PC-9 (cell line): ENCODE measurements around the gene SLC6A6. TPM values are rescaled to one million over a fixed set of nuclear protein-coding genes. Genes with fewer than 3 reads are reported as not detected.
"Not testable (repeated sequence)": the region's sequence is repeated elsewhere in the genome, so short reads cannot be mapped to it uniquely, and the experiment has no call there.

ENCODE experiments used
- BruUV-seq: library from RNA; stranded (reverse); fragments of 400-500 nt; replicated peaks from 2 replicates; lab custom pipeline; 2021; lab: Mats Ljungman, UMichigan
- CTCF ChIA-PET: fragments of 300-600 bp; sonication (Branson Sonifier 250); formaldehyde crosslinking; loops from one replicate; lab custom pipeline; 2022; ENCODE audit warnings: antibody characterized with exemption; lab: Charles Lee
- POLR2A ChIA-PET: fragments of 300-600 bp; sonication (Branson Sonifier 250); formaldehyde crosslinking; loops from one replicate; lab custom pipeline; 2022; ENCODE audit warnings: antibody characterized with exemption; ENCODE audit not compliant: unreplicated experiment; lab: Charles Lee
- DNase-seq, 2 experiments: peaks; one replicate each; pipeline versions ENCODE4 v3.0.0 to v3.0.0-alpha.2; 2015 to 2022; ENCODE audit warnings: mixed read lengths in 1 of 2
- H2AFZ ChIP-seq: fragments of 200-600 bp; sonication (generic); 2 replicates; pipeline ENCODE4 v1.8.1; 2017; ENCODE audit warnings: antibody characterized with exemption
- H3F3A ChIP-seq: fragments of 200-600 bp; sonication (generic); 2 replicates; pipeline ENCODE4 v1.8.1; 2017; ENCODE audit warnings: antibody characterized with exemption, mild to moderate bottlenecking, low read depth; ENCODE audit not compliant: insufficient read depth
- H3K27ac ChIP-seq: fragments of 200-600 bp; sonication (generic); 2 replicates; pipeline ENCODE4 v1.6.1; 2016; ENCODE audit warnings: mixed run types
- H3K27me3 ChIP-seq: fragments of 200-600 bp; sonication (generic); 2 replicates; pipeline ENCODE4 v1.6.1; 2016; ENCODE audit warnings: low read depth, mixed run types; ENCODE audit not compliant: insufficient read depth
- H3K36me3 ChIP-seq: fragments of 200-600 bp; sonication (generic); 2 replicates; pipeline ENCODE4 v1.6.1; 2016; ENCODE audit warnings: low read depth, mixed run types
- H3K4me1 ChIP-seq: fragments of 200-600 bp; sonication (generic); replicated peaks from 2 replicates; pipeline ENCODE4 v1.6.1; 2016; ENCODE audit warnings: mixed run types; ENCODE audit not compliant: insufficient read depth
- H3K4me2 ChIP-seq: fragments of 200-600 bp; sonication (generic); 2 replicates; pipeline ENCODE4 v1.6.1; 2017; ENCODE audit warnings: mixed run types
- H3K4me3 ChIP-seq: fragments of 200-600 bp; sonication (generic); 2 replicates; pipeline ENCODE4 v1.6.1; 2016; ENCODE audit warnings: mixed run types
- H3K79me2 ChIP-seq: fragments of 200-600 bp; sonication (generic); 2 replicates; pipeline ENCODE4 v1.6.1; 2017; ENCODE audit warnings: low read depth, mixed run types
- H3K9me2 ChIP-seq: fragments of 200-600 bp; sonication (generic); 2 replicates; pipeline ENCODE4 v1.8.1; 2017; ENCODE audit warnings: mild to moderate bottlenecking; ENCODE audit not compliant: insufficient read depth
- H3K9me3 ChIP-seq: fragments of 200-600 bp; sonication (generic); 2 replicates; pipeline ENCODE4 v1.8.1; 2016; ENCODE audit warnings: low read depth; ENCODE audit not compliant: insufficient read depth
- H4K20me1 ChIP-seq: fragments of 200-600 bp; sonication (generic); 2 replicates; pipeline ENCODE4 v1.8.1; 2017; ENCODE audit not compliant: insufficient read depth
- CTCF ChIP-seq: fragments of 200-600 bp; sonication (generic); conservative IDR thresholded peaks from 2 replicates; pipeline ENCODE4 v1.6.1; 2017; ENCODE audit warnings: mixed run types, antibody characterized with exemption, mild to moderate bottlenecking, moderate library complexity
- EZH2 ChIP-seq: fragments of 200-600 bp; sonication (generic); IDR thresholded peaks from 2 replicates; pipeline ENCODE4 v1.8.0; 2017; ENCODE audit warnings: antibody characterized with exemption, low read depth
- intact Hi-C: fragments of 100-400 bp; cut with micrococcal nuclease; formaldehyde crosslinking; loops from one replicate; pipeline ENCODE4 v1.10.0; 2022; ENCODE audit not compliant: unreplicated experiment
- total RNA-seq: library from RNA; stranded (reverse); gene quantifications from 2 replicates; pipeline ENCODE4 v1.2.3, GENCODE V29; 2021

Gene SLC6A6
- total RNA-seq, 1 experiment from 2014 or later: 122 TPM

GRCh38 chr3:14406766-14407165 is 4.4 kb downstream of the SLC6A6 start:
- ChIA-PET POLR2A (no interaction called here), CTCF (interaction anchor here (0.7 kb wide), 1 partner anchor 71 kb away, joined by 7 read pairs; no protein-coding TSS in a partner anchor)
- H3K4me3 ChIP-seq: peak overlapping the region; percentile 88; the same call in 1 of the 2 replicates

DNA sequence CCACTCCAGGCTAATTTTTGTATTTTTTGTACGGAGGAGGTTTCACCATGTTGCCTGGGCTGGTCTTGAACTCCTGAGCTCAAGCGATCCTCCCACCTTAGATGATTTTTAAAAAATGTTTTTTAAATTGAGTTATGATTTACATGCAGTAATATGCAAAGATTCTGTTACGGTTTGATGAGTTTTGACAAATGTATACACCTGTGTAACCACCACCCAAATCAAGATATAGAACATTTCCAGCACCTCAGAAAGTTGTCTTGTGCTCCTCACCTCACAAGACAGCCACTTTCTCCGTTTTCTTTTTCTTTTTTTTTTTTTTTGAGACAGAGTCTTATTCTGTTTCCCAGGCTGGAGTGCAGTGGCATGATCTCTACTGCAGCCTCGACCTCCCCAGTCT is 4.8 kb downstream of the SLC6A6 start:
- no peak for DNase-seq
- H3K9me2 ChIP-seq: no peaks in the 10 kb centered on the region
- no peak overlapping the region for H2AFZ ChIP-seq
- intact Hi-C loops: loop anchor here (5.0 to 10.0 kb wide), 3 partner anchors 45 to 390 kb away; no protein-coding TSS in a partner anchor
- ChIA-PET CTCF (interaction anchor here (0.7 kb wide), 1 partner anchor 71 kb away, joined by 7 read pairs; no protein-coding TSS in a partner anchor), POLR2A (no interaction called here)
- H3K4me3 ChIP-seq: no peak overlapping the region
- H3K4me1 ChIP-seq: peaks cover 80% of the 10 kb centered on the region
- no peaks in the 10 kb centered on the region for H3K9me3 ChIP-seq
- H3F3A ChIP-seq: peaks cover 53% of the 10 kb centered on the region
- TF ChIP-seq EZH2: no peak
- TF ChIP-seq CTCF: no peak
- BruUV-seq: no TSS peak
- peaks cover 12% of the 10 kb centered on the region; the same call in 1 of the 2 replicates for H4K20me1 ChIP-seq
- peak overlapping the region; percentile 99 for H3K27ac ChIP-seq
- H3K27me3 ChIP-seq: no peaks in the 10 kb centered on the region
- H3K36me3 ChIP-seq: peaks cover 21% of the 10 kb centered on the region; the same call in 1 of the 2 replicates
- peak overlapping the region; percentile 88; the same call in 1 of the 2 replicates for H3K4me2 ChIP-seq
- H3K79me2 ChIP-seq: peaks cover 87% of the 10 kb centered on the region

More at GRCh38 chr3:14406766-14407165, 4.4 kb downstream of the SLC6A6 start:
- H3K4me1 ChIP-seq: peaks cover 79% of the 10 kb centered on the region
- H3F3A ChIP-seq: peaks cover 51% of the 10 kb centered on the region
- H4K20me1 ChIP-seq: peaks cover 12% of the 10 kb centered on the region; the same call in 1 of the 2 replicates
- no peak for DNase-seq
- H3K4me2 ChIP-seq: peak overlapping the region; percentile 88
- no TSS peak for BruUV-seq
- peaks cover 82% of the 10 kb centered on the region for H3K79me2 ChIP-seq
- no peaks in the 10 kb centered on the region for H3K9me3 ChIP-seq
- H3K36me3 ChIP-seq: peaks cover 17% of the 10 kb centered on the region; the same call in 1 of the 2 replicates
- no peak overlapping the region for H2AFZ ChIP-seq
- H3K9me2 ChIP-seq: no peaks in the 10 kb centered on the region
- H3K27ac ChIP-seq: peak overlapping the region; percentile 99
- TF ChIP-seq EZH2 (no peak), CTCF (no peak)
- H3K27me3 ChIP-seq: no peaks in the 10 kb centered on the region
- intact Hi-C loops: loop anchor here (5.0 to 10.0 kb wide), 3 partner anchors 46 to 389 kb away; no protein-coding TSS in a partner anchor

DNA sequence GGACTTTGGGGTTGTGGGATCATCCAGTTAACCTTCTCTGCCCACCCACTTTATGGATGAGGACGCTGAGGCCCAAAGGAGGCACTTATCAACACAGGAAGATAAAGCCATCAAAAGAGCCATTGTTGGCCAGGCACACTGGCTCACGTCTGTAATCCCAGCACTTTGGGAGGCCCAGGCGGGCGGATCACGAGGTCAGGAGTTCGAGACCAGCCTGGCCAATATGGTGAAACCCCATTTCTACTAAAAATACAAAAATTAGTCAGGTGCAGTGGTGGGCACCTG is 7.3 kb downstream of the SLC6A6 start:
- H3K27me3 ChIP-seq, DNase-seq, CTCF ChIA-PET, BruUV-seq, H4K20me1 ChIP-seq, H3K4me3 ChIP-seq, H2AFZ ChIP-seq, POLR2A ChIA-PET, H3K9me2 ChIP-seq, H3K9me3 ChIP-seq: not testable (repeated sequence)
- Histone ChIP-seq H3K79me2 (peaks cover 90% of the 10 kb centered on the region), H3K36me3 (peaks cover 28% of the 10 kb centered on the region; the same call in 1 of the 2 replicates), H3K4me1 (peaks cover 99% of the 10 kb centered on the region), H3K4me2 (peak overlapping the region; percentile 72), H3F3A (peaks cover 70% of the 10 kb centered on the region), H3K27ac (peak overlapping the region; percentile 99)
- intact Hi-C loops: loop anchor here (1.0 to 10.0 kb wide), 5 partner anchors 23 to 392 kb away; no protein-coding TSS in a partner anchor
